NCI-H128 (cell line): ENCODE results near the gene B4GALT5.
"Not testable (repeated sequence)": the region's sequence is repeated elsewhere in the genome, so short reads cannot be mapped to it uniquely, and the experiment has no call there.

Experiments
- DNase-seq: peaks from one replicate; lab custom pipeline; 2025; ENCODE audit not compliant: unreplicated experiment; lab: John Stamatoyannopoulos, UW

The B4GALT5 gene

DNA sequence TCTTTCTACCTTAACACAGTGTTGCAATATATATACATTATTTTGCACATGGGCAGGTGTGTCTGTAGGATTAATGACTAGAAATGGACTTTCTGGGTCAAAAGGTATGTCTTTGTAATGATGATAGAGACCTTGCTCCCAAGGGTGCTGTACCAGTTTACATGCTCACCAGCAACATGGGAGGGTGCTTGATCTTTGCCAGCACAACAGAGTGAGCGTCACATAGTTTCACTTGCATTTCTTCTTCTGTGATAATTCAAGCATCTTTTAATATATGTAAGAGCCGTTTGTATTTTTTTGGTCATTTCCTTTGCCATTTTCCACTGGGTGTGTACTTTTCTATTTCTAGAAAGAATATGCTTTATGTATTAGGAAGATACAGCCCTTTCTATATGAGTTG is 23.6 kb upstream of the B4GALT5 start:
- no peak for DNase-seq

DNA sequence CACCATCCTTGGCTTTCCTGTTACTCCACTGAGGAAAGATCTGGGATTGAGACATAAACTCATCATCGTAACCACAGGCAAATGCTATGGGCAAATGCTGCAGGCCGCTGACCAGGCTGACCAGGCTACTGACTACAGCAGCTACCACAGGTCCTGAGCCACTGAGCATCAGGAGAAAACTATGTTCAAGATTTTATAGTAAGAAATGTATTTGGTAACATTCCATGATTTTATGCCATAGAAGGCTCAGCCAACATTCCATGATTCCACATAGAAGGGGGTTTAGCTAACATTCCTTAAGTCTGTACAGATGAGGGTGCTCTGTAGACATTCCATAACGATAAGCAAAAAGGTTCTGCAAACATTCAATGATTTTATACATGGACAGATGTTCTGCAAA is 16.1 kb upstream of the B4GALT5 start:
- no peak for DNase-seq

DNA sequence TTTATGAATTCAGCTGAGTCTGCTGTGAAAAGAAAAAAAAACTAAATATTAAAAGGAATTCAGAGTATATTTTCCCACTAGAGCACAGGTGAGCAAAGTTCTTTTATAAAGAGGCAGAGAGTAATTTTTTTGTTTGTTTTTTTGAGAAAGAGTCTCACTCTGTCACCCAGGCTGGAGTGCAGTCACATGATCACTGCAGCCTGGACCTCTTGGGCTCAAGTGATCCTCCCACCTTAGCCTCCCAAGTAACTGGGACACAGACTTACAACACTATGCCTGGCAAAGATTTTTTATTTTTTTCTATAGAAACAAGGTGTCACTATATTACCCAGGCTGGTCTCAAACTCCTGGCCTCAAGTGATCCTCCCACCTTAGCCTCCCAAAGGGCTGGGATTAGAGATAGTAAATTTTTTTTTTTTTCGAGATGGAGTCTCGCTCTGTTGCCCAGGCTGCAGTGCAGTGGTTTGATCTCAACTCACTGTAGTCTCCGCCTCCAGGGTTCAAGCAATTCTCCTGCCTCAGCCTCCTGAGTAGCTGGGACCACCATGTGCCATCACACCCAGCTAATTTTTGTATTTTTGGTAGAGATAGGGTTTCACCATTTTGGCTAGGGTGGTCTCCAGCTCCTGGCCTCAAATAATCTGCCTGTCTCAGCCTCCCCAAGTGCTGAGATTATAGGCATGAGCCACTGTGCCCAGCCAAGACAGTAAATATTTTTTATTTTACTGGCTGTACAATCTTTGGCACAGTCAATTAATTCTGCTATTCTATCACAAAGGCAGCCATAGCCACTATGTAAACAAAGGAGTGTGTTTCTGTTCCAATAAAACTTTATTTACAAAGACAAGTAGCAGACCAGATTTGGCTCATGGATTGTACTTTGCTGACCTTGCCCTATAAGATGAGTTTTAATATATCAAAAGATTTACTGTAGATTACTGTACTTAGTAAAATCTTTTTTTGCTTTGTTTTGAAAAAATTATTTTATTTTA is 14.5 kb upstream of the B4GALT5 start:
- DNase-seq, result no peak

DNA sequence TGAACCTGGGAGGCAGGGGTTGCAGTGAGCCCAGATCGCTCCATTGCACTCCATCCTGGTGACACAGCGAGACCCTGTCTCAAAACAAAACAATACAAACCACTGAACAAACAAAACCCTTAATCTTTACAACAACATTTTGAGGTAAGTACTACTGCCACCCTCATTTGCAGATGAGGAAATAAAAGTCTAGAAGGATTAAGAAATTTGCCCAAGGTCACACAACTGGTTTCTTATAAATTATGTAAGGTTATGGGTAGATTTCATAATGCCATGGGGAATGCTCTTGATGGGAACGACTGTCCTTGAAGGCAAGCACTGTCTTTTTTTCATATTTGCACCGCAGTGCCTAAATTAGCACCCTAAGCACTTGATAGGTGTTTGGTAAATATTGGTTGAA is 13.8 kb upstream of the B4GALT5 start:
- DNase-seq, result no peak

DNA sequence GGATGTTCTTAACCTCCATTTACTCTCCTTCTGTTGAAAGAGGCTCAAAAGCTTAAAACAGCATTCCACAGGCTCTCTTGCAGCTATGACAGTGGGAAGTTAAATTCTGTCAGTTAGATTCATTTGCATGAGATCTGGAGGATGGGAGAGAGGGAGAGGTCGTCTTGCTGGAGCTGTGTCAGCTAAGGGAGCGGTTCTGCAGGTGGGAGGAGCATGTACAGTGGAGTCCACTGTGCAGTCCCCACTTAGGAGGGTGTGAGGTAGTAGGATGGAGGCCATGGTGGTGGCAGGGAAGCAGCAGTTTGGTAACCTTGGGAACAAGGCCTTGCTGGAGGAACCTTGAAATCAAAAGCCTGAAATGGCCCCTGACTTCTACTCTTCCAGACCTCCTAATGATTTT is 12.0 kb upstream of the B4GALT5 start:
- no peak for DNase-seq

DNA sequence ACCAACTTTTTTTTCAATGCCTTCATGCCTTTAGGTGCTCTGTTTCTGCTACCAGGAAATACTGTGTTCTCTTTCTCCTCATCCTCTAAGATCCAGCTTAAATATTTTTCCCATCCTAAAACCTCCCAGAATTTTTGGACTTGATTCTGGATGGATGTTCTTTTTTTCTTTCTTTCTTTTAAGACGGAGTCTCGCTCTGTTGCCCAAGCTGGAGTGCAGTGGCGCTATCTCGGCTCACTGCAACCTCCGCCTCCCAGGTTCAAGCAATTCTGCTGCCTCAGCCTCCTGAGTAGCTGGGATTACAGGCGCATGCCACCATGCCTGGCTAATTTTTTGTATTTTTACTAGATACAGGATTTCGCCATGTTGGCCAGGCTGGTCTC is 11.5 kb upstream of the B4GALT5 start:
- DNase-seq, result not testable (repeated sequence)

DNA sequence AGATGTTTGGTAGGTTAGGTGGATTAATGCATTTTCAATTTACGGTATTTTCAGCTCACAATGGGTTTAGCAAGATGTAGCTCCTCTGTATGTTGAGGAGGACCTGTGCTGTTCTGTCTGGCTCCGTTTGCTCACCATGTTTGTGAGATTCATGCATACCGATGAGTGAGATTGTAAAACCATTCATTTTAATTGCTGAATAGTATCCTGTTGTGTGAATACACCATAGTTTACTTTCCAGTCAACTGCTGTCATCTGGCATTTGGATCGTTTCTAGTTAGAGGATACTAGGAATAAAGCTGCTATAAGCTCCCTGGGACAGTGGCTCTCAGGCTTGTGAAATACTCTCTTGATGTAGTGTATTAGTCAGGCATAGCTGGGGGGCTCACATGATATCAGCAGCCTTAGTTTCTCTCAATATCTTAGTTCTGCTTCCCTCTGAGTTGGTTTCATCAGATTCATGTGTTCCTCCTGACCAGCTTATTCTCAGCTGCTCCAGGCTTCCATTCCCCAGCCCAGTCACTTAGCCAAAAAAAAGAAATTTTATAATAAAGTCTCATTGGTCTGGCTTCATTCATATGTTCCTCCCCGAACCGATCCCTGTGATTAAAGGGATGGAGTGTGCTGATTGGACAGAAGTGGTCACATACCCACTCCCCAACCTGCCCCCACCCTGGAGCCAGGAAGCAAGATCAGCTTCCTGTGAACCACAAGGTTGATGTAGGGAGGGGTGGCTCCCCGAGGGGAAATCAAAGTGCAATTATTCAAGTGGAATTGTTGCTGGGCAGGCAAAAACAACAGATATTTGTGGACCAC is 10.9 kb upstream of the B4GALT5 start:
- DNase-seq, result no peak

DNA sequence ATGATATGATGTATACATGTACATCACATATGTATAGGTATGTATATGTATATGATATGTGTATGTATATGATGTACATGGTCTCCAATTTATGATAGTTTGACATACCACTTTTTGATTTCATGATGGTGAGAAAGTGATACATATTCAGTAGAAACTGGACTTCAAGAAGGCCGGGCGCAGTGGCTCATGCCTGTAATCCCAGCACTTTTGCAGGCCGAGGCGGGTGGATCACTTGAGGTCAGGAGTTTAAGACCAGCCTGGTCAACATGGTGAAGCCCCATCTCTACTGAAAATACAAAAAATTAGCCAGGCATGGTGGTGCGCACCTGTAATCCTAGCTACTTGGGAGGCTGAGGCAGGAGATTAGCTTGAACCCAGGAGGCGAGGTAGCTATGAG is 10.1 kb upstream of the B4GALT5 start:
- DNase-seq, result not testable (repeated sequence)

DNA sequence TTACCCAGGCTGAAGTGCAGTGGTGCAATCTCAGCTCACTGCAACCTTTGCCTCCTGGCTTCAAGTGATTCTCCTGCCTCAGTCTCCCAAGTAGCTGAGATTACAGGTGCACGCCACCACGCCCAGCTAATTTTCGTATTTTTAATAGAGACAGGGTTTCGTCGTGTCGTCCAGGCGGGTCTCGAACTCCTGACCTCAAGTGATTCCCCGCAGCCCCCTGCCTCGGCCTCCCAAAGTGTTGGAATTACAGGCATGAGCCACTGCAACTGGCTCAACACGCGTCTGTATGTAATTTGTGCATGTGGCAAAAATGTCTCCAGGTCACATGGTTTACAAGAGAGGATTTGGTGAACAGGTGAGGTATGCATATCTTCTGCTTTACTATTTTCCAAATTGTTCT is 7.6 kb upstream of the B4GALT5 start:
- DNase-seq, result not testable (repeated sequence)

DNA sequence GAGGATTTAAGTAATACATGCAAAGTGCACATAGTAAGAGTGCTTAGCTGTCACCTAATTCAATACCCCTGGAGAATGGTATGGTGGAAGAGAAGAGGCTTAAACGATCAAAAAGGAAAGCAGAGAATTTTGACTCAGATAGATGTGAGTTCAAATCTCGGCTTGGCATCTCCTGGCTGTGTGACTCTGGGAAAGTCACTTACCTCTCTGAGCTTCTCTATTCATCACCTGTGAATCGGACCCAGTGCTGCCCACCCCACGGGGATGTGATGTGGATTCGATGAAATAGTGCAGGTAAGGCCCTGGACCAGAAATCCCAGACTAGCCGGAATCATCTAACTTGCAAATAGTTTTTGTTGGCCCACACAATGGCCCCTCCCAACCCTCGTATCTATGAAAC is 1.8 kb upstream of the B4GALT5 start:
- no peak for DNase-seq

DNA sequence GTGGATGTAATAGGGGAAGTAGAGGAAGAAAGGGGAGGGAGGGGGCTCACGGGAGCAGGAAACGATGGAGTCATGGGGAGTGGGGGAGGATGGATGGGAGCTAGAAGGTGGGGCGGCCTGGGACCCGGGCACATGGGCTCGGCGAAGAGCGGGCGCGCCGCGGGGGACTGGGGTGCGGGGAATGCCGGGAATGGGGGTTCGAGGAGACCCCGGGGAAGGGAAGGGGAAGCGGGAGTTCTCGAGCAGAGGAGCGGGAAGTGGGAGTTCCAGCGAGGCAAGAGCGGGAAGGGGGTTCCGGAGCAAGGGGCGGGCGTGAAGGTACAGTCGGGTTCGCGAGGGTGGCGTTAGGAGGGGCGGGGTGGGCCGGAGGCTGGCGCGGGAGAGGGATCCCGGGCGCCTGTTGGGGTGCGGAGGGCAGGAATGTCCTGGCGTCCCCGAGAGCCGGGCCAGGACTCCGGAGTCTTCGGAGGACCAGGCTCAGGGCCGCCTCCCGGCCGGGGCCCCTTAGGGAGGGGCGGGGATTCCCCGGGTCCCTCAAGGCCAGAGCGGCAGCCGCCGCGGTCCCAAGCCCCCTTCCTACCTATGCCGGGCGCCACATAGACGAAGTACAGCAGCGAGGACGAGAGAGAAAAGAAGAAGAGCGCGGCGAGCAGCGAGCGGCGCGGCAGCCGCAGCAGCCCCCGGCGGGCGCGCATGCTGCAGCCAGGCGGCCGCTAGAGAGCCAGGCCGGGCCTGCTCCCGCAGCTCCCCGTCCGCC is 504 bp downstream of the B4GALT5 start:
- no peak for DNase-seq

DNA sequence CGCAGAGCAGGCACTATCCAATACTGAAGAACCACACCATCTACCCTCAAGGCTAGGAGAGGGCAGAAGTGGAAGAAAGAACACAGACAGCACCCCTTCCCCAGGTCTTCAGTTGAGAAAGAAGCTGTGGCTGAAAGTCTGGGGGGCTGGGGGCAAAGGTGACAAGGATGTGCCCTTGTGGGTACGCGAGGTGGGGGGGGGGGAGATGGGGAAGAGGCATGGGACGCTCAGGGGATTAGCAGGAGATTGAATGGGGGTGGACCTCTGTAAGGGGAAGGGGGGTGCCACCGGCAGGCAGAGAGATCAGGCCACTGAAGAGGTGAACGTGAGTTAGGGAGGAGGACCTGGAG is 1.1 kb downstream of the B4GALT5 start:
- DNase-seq, result no peak

DNA sequence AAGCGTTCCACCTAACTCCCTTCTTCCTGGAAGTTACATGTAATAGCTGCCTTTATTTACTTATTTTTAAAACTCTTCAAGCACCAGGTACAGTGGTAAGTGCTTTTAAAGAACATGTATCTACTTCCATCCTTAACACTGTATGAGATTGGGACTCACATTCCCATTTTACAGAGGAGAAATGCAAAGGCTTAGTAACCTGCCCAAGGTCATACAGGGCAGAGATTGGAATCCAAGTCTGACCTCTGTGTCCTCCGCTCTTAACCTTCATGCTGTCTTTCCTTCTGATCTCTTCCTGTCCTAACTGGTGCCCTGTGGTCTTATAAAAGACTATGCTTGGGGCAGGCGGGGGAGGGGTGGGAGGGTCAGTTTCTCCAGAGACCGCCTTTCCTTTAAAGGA is 1.6 kb downstream of the B4GALT5 start:
- no peak for DNase-seq

DNA sequence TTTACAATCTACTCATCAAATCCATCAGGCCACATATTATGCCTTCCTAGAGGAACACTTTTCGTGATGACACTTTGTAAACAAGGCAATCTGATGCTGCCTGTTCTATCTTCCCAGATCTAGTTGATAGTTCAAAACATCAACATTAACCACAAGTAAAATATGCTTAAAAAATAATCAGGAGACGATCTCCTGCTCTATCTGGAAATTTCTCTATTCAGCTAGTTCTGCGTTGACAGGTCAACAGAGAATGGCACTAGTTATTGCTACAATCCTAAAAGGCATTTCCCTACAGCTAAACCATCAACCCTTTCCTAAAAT is 2.1 kb downstream of the B4GALT5 start:
- no peak for DNase-seq

DNA sequence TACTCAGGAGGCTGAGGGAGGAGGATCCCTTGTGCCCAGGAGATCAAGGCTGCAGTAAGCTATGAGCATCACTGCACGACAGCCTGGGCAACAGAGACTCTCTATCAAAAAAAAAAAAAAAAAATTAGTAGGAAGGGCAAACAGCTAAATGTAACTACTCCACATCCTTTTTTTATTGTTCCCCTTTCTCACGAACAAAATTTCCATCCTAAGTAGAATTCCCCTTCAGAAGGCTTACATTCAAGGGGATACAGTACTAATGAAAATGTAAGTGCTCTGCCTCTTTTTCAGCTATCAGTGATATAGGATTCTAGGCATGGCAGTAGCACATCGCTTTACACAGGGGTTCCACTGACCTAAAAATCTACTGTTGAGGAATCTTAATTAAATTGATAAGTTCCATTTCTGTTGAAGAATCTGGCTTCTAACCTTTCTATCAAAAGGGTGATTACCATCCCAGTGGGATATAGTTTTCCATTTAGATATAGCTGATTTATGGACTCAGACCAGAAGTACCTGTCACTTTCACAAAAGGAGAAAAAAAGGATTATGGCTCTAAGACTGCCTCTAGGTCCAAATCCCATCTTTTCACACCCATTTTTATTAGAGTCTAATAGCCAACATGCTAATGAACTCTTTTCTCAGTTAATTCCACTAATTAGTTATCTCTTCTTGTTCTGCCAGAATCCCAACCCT is 2.6 kb downstream of the B4GALT5 start:
- DNase-seq, result no peak

DNA sequence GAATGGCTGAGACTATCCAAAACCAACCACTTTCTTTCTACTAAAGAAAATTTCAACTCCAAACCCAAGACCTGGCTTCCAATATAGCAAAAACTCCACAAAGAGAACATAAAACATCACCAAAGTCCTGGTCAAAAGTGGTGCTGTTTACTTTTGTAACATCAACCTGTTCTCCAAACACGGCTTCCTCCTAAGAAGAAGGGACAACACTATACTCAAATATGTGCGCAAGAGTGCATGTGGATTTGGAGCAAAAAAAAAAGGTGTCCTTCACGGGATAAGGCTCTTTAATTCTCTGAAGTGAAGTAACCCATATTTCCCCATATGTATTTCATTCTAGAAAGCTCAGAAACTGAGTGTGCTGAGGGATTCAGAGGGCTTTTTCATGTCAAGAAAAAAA is 6.6 kb downstream of the B4GALT5 start:
- DNase-seq, result no peak

DNA sequence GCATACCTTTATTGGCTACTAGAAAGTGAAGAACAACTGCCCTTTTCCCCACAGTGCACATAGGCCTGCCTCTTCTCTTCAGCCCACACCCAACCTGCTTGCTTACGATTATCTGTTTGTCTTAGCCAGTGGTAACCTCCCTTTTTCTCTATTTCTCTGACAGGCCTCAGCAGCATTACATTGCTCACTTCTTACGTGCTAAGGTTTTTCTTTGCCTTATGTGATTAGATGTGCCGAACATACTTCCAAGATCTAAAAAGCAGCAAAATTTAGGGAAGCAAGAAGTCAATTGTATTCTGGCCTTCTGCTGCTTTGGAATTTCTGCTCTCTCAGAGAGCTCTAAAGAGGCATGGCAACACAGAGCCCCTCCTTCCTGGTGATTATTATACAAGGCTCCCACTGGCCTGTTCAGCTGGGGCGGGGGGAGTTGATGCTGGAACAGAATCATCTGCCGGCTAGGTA is 7.0 kb downstream of the B4GALT5 start:
- DNase-seq, result no peak

DNA sequence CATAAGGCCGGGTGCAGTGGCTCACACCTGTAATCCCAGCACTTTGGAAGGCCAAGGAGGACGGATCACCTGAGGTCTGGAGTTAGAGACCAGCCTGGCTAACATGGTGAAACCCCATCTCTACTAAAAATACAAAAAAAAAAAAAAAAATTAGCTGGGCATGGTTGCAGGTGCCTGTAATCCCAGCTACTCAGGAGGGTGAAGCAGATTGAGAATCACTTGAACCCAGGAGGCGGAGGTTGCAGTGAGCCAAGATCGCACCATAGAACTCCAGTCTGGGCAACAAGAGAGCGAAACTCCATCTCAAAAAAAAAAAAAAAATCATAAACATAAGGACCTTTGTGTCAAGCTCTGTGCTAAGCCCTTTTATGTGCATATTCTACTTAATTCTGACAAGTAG is 7.8 kb downstream of the B4GALT5 start:
- DNase-seq, result not testable (repeated sequence)

DNA sequence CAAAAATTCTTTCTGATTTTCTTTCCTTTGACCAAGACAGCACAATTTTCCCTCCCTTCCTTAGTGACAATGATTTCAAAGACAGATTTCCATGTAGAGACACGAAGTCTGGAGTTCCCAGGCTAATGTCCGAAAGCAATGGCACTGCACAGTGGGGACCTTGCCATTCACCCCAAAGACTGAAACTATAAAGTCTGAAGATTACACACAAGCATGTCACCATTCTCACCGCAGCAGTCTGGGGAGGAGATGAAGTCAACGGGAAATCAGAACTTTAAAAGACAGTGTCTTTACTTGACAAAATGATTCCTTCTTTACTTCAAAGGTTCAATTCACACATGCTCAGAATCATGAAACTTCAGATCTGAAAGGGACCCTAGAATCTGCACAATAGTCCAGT is 8.3 kb downstream of the B4GALT5 start:
- no peak for DNase-seq

DNA sequence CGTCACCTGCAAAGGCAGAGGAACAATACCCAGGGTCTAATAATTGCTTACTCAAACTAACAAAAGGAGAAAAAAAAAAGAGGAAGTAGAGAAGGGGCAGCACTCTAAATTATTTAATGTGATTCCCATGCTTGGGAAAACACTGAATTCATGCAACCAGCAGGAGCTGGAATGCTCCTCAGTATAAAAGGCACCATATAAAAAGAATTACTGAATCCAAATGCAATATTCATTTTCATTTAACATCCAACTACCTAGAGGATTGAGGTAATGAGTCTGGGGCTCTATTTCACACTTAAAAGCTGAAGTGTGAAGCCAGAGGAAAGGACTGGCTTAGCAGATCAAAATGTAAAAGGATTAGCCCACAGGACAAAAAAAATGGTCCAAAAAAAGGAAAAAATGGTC is 8.7 kb downstream of the B4GALT5 start:
- no peak for DNase-seq

DNA sequence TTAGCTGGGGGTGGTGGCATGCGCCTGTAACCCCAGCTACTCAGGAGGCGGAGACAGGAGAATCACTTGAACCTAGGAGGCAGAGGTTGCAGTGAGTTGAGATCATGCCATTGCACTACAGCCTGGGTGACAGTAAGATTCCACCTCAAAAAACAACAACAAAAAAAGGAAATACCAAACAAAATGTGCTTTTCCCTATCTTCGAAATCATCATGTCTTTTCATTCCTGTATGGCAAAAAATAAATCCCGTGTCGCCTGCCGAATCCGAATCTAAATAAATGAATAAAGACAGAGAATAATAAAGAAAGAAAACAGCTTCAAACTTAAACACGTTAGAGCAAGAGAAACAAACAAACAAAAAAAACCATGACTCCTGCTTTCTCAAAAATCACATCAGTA is 11.8 kb downstream of the B4GALT5 start:
- DNase-seq, result no peak
